ENCODE measurements around the gene EIF2B2.

EIF2B2 gene

DNA sequence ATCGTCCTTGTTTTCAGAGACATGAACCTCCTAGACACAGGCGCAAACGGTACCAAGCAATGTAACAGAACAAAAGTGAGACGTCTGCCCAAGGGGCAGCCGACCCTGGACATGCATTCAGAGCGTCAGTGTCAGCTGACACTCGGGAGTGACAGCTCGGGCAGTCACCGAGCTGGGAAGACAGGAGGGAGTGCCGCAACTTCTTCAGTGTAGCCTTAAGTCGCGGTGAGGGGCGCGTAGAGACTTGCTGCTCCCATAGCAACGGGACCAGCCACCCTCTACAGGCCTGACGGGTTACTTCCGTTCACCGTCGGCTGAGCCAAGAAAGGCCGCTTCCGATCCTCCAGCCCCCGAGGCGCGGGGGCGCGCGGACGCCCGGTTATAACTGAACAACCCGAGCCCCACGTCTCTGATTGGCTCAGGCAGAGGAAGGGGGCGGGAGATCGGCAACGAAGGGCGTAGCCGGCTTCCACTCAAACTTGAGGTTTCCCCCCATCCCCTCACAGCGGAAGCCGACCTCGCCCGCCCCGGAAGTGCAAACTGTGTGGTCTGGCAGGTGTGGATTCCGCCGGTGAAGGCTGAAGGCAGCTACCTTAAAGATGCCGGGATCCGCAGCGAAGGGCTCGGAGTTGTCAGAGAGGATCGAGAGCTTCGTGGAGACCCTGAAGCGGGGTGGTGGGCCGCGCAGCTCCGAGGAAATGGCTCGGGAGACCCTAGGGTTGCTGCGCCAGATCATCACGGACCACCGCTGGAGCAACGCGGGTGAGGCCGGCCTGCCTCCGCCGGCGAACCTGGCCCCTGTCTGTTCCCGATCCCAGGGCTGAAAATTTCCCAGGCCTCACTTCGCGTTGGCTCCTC lies at the start of gene EIF2B2:
Gene EIF2B2 (plus strand): TSS at position 530 of the 858 bp plus-strand sequence. CDS start 70 bp downstream, at position 600.
- peak; percentile 91 for DNase-seq (ENCODE audit: low read depth)

- DNase-seq (ENCODE audit: low read depth) = no peak
Observed at GRCh38 chr14:74953686-74954085, 49.0 kb upstream of the EIF2B2 start.

- DNase-seq (ENCODE audit: low read depth) = no peak
Observed at GRCh38 chr14:74954232-74954946, 48.3 kb upstream of the EIF2B2 start.

GRCh38 chr14:74954947-74955228 lies 47.8 kb upstream of the EIF2B2 start:
- no peak for DNase-seq (ENCODE audit: low read depth)

DNA sequence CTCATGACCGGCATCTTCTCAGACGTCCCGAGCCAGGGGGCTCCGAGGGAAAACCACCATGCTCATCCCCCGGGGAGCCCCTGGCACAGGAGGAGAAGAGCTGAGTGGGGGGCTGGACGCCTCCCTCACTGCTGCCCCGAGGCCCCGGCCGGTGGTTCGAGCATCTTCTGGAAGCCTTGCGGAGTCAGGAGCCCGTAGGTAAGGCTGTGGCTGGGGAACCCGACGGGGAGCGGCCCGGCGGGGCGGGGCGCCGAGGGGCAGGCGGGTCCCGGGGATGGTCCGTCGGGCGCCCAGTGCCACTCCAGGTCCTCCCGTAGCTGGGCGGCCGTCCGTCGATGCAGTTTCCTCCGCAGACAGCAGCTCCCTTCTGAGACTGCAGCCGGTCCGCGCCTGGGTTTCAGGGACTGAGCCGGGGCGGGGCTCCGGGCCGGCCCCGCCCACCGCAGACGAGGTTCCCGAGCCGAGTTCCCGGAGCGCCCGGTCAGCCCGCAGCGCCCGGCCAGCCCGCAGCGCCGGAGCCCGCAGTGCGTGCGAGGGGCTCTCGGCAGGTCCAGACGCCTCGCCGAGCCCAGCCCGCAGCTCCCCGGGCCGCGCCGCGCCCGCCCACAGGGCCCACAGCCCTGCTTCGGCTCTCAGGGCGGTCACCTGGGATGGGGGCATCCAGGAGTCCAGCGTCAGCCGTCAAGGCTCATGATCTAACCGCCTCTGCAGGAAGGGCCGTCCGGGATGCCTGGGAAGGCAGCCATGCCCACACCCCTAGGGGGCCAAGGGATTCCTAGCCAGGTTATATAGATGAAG lies 47.3 kb upstream of the EIF2B2 start, which contains the start of gene PGF:
Gene PGF (minus strand): TSS at position 369 of the 798 bp plus-strand sequence. CDS start 355 bp downstream, at position 14.
- no peak for DNase-seq (ENCODE audit: low read depth)

DNA sequence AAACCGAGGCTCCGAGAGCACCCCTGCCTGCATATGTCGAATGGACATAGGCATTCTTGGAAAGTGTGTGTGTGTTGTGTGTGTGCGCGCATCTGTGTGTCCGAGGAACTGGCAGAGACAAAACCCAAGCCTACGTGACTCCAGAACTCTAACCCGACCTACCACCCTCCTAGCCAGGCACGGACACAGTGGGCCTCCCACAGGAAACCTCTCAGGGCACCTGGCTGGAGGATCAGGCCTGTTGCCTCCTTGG lies 46.8 kb upstream of the EIF2B2 start:
- DNase-seq (ENCODE audit: low read depth) = no peak

DNA sequence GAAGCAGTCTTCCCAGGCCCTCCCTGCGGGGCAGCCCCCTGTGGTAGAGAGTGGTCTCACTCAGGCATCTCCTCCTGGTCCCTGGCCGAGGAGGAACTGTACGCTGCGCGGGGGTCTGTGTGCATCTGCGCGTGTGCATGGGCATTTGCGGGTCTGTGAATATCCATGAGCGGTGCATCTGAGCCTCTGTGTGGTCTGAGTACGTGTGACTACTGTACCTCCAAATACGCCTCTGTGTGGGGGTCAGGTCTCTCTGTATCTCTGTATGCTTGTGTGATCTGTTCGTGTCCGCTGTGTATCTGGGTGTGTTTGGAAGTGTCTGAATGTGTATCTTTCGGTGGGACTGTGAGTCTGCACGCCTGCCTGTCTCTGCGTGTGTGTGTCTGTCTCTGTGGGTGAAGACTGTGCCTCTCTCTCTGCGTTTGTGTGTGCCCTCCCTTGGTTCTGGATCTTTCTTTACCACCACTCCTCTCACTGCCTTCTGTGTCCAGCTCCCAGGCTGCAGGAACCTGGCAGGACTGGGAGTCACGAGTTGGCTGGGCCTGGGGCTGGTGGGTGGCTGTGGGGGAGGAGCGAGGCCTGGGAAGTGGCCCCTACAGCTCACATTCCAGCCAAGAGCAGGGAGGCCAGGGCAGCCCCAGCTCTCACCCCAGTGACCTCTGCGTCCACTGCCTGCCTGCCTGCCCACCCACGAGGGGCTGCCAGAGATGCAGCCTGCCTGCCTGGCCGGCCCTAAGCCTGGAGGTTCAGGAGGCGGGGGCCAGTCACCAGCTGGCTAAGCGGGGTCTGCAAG lies 46.2 kb upstream of the EIF2B2 start:
- DNase-seq (ENCODE audit: low read depth) = no peak

DNA sequence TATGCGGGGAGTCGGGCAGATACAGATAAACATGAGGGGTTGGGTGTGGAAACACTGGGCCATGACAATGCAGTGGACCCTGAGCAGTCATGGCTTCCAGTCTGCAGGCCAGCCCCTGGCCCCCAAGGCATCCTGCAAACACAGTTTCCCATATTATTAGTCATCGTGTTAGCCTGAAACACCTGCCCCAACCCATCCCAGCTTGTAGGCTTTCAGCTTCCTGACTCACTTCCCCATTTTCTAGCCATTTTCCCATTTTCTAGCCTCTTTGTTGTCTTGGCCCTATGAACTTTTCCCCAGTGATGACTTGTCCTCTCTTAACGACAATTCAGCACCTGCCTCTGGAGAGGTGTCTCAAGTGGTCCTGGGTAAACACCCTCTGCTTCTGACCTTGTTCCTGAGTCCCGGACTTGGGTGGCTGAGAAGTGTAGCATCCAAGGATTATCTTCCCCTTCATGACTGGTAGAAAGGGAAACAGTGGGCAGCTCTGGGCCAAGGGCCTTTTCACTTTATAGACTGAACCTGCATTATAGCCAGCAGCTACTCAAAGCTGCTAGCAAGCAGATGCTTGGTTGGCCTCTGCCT lies 43.0 kb upstream of the EIF2B2 start:
- no peak for DNase-seq (ENCODE audit: low read depth)

- DNase-seq (ENCODE audit: low read depth) = no peak
Observed at GRCh38 chr14:74960736-74961135, 42.0 kb upstream of the EIF2B2 start.

- no peak for DNase-seq (ENCODE audit: low read depth)
Observed at GRCh38 chr14:74961238-74961911, 41.3 kb upstream of the EIF2B2 start.

DNA sequence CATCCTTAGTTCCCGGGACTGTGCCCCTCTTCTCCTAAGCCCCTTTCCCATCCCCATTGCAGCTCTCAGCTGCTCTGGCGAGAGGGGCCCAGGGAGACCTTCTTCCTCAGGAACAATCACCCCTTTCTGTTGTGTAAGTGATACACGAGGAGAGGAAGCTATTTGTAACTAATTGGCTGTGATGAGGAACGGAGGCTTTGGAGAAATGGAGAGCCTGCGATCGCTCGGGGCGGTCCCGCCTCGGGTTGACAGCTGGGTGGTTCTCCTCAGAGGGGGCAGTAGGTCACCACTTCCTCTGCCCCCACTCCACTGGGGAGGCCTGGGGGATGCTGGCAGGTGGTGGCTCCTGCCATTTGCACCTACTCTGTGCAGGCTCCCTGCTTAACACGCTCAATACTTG lies 40.7 kb upstream of the EIF2B2 start:
- DNase-seq (ENCODE audit: low read depth) = no peak

DNA sequence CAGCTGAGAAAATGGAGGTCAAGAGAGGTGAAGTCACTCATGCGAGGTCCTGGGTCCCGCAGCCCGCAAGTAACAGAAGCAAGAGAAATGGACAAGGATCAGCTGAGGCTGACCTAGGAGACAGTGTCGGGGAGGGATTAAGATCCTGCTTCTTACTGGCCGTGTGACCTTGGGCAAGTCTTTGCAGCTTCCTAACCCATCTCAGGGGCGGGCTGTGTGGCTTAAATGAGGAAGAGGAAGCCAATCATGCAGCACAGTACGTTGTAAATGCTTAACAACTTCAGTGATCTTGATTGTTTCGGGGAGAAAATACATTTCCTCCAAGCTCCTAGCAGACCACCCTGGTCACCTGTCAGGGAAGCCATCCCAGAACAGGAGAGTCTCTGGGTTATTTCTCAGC lies 40.2 kb upstream of the EIF2B2 start:
- no peak for DNase-seq (ENCODE audit: low read depth)

DNA sequence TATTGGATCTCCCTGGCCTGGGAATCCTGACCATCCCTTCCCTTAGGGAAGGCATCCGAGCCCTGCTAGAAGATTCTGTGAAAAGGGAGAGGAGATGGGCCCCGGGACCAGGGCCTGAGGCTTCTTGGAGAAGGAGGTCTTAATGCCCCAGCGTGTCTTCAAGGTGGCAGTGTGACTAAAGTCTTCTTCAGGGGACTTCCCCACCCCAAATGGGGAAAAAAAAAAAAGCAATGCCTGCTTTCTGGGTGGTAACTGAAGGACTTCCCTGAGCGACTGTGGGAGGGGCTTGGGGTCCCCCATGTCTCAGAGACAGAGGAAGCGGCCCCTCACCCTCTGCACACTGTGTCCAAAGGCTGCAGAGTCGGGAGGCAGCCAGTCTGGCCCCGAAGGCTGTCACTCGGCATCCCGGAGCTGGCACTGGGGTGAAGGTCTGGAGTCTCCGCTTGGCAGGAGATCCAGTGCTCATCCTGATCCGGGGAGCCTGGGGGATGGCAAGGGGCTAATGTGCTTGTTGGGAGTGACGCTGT lies 39.5 kb upstream of the EIF2B2 start:
- DNase-seq (ENCODE audit: low read depth) = no peak

DNA sequence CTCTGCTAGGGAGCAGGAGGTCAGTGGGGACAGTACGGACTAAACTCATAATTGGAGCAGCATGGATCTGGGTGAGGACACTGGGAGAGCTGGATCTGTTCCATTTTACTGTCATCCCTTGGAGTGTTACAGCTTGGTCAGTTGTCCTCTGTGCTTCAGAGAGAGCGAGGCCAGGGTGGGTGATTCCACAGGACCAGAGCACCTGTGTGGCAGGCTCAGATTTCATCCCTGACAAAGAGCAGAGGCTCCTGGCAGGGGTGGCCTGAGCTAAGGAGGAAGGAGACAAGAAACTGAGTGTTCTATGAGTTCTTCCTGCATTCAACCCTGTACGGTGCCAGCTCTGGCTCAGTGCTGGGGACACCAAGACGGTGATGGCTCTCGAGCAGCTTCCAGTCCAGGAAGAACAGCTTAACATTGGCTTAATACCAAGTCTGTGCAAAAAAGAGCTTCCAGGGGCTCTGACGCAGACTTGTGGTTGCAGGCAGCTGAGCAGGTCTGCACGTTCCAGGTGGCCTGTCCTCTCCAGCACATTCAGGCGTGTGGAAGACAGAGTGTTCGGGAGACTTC lies 38.9 kb upstream of the EIF2B2 start:
- no peak for DNase-seq (ENCODE audit: low read depth)

GRCh38 chr14:74964787-74965485 lies 37.8 kb upstream of the EIF2B2 start:
- no peak for DNase-seq (ENCODE audit: low read depth)

DNA sequence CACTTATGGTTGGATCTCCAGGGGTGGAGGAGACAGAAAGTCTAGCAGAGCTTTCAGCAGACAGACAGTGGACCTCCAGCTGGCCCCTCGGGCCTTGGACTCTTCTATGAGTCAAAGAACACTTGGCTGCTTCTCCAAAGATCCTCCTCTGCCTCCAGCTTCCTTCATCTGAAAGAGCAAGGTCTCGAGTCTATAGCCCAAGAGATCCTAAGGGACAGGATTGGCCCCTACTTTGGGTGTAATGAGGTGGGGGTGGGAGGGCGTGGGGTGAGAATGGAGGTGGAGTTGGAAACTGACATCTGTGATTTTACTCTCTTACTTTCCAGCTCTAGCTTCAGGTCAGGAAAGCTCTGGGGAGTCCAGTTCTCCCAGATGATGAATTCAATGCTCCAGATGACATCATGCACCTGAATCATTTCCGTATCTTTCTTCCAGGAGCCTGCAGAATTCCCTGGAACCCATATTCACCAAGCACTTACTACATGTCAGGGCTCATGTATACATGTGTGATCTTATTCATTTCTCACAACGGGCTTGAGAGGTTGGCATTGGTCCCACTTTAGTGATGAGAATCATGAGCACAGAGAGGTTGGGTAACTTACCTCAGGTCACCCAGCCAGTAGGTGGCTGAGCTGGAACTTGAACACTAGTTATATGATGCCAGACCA lies 37.1 kb upstream of the EIF2B2 start:
- no peak for DNase-seq (ENCODE audit: low read depth)

DNA sequence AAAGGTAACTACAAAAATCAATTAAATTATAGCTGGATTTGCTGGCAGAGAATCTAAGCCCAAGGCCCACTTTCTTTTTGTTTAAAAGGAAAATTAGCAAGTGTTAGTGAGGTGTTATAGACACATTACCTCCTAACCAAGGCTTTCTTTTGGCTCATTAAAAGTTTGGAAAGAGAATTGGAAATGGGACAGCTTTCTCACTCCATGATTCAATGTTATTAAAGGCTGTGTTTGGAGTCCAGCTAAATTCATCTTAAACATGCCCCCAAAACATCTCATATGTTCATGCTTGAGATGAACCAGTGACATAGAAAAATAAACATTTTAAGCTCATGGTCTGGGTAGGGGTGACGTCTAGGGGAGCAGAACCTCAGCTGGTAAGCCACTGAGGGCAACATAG lies 33.9 kb upstream of the EIF2B2 start:
- DNase-seq (ENCODE audit: low read depth) = no peak

DNA sequence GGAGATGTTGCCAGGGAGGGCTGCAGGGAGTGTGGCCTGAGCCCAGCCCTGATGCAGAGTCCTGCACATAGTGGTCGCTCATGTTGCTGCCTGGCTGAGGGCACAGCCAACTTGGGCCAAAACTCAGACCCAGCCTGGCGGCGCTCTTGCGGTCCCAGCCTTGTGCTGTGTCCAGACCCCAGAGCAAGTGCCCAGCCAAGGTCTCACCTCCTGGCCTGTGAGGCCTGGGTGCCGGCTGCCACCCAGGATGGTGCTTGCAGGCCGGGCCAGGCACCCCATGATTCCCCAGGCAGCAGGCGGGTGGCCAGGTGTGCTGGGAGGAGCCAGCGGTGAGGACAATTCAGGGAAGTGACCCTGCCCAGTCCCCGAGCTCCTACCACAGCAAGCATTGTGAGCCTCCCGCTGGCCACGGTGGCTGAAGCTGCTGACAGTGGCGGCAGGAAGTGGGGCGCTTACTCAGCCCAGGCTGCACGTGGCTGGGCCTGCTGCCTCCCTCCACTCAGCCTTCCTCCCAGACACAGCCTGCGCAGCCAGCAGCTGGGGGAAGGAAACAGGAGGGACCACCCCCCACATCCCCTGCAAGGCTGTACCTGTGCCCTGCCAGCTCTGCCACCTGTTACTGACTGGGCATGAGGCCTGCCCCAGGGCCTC lies 29.6 kb upstream of the EIF2B2 start:
- no peak for DNase-seq (ENCODE audit: low read depth)

- no peak for DNase-seq (ENCODE audit: low read depth)
Observed at GRCh38 chr14:74973905-74974363, 28.8 kb upstream of the EIF2B2 start.

Measured in GM04504 (cell line).